ENCODE measurements around the gene NCK2. TPM values are rescaled to one million over a fixed set of nuclear protein-coding genes. Genes with fewer than 3 reads are reported as not detected.

NCK2 gene
- total RNA-seq, 1 experiment from 2014 or later = 21.6 TPM

GRCh38 chr2:105875241-105875640 is 130.5 kb downstream of the NCK2 start:
- no peaks in the 10 kb centered on the region for H3K27me3 ChIP-seq (replicated peaks; ENCODE audit: insufficient read depth, low read depth, low read length, poor library complexity)
- no peak overlapping the region for H3K4me3 ChIP-seq (ENCODE audit: low read depth, low read length, poor library complexity, severe bottlenecking)
- TF ChIP-seq EZH2 (IDR thresholded peaks at IDR 0.05; ENCODE audit: borderline replicate concordance, low read depth, low read length, poor library complexity, severe bottlenecking) = no peak
- no peak for TF ChIP-seq CTCF (conservative IDR thresholded peaks at IDR 0.05; ENCODE audit: low read depth, low read length)
- H3K36me3 ChIP-seq (ENCODE audit: insufficient read depth, low read length, poor library complexity, severe bottlenecking) = no peaks in the 10 kb centered on the region
- no peak overlapping the region for H3K27ac ChIP-seq (ENCODE audit: low read depth, low read length, poor library complexity, severe bottlenecking)
- no peak for DNase-seq (ENCODE audit: low spot score)
- intact Hi-C loops (cut with micrococcal nuclease; ENCODE audit: unreplicated experiment) = no loop called here
- no TSS peak for BruUV-seq (replicated peaks)
- CTCF ChIA-PET = no interaction called here
- H3K9me3 ChIP-seq (ENCODE audit: low read depth, low read length, poor library complexity, severe bottlenecking) = no peaks in the 10 kb centered on the region
- POLR2A ChIA-PET (ENCODE audit: low non-redundant PET) = no interaction called here
- H3K4me1 ChIP-seq (ENCODE audit: insufficient read depth, low read length, poor library complexity, severe bottlenecking) = no peaks in the 10 kb centered on the region

GRCh38 chr2:105876191-105876590 is 131.5 kb downstream of the NCK2 start:
- CTCF ChIA-PET = no interaction called here

DNA sequence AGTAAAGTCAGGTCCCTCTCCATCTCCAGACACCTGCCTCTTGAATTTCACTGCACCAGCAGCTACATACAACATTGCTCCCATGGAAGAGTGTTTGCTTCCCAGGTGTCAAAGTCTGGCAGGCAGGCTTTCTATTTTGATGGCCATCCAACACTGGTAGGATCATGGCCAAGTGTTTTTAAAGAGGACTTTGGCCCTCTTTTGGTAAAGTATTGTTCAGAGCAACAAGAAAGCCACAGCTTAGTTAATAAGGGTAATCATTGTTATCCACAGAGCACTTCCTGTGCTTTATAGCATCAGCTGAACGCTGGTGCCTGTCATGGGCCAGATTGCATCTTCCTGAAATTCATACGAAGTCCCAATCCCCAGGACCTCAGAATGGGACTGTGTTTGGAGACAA is 133.2 kb downstream of the NCK2 start:
- no peaks in the 10 kb centered on the region for H3K4me1 ChIP-seq (ENCODE audit: insufficient read depth, low read length, poor library complexity, severe bottlenecking)
- no peaks in the 10 kb centered on the region for H3K9me3 ChIP-seq (ENCODE audit: low read depth, low read length, poor library complexity, severe bottlenecking)
- TF ChIP-seq CTCF (conservative IDR thresholded peaks at IDR 0.05; ENCODE audit: low read depth, low read length) (no peak), EZH2 (IDR thresholded peaks at IDR 0.05; ENCODE audit: borderline replicate concordance, low read depth, low read length, poor library complexity, severe bottlenecking) (no peak)
- DNase-seq (ENCODE audit: low spot score) = no peak
- no peak overlapping the region for H3K4me3 ChIP-seq (ENCODE audit: low read depth, low read length, poor library complexity, severe bottlenecking)
- BruUV-seq (replicated peaks) = no TSS peak
- no peak overlapping the region for H3K27ac ChIP-seq (ENCODE audit: low read depth, low read length, poor library complexity, severe bottlenecking)
- ChIA-PET CTCF (no interaction called here), POLR2A (ENCODE audit: low non-redundant PET) (no interaction called here)
- H3K27me3 ChIP-seq (replicated peaks; ENCODE audit: insufficient read depth, low read depth, low read length, poor library complexity) = no peaks in the 10 kb centered on the region
- H3K36me3 ChIP-seq (ENCODE audit: insufficient read depth, low read length, poor library complexity, severe bottlenecking) = no peaks in the 10 kb centered on the region
- intact Hi-C loops (cut with micrococcal nuclease; ENCODE audit: unreplicated experiment) = no loop called here

More at GRCh38 chr2:105876191-105876590, 131.5 kb downstream of the NCK2 start:
- H3K36me3 ChIP-seq (ENCODE audit: insufficient read depth, low read length, poor library complexity, severe bottlenecking) = no peaks in the 10 kb centered on the region
- H3K9me3 ChIP-seq (ENCODE audit: low read depth, low read length, poor library complexity, severe bottlenecking) = no peaks in the 10 kb centered on the region
- H3K27ac ChIP-seq (ENCODE audit: low read depth, low read length, poor library complexity, severe bottlenecking) = no peak overlapping the region
- H3K4me3 ChIP-seq (ENCODE audit: low read depth, low read length, poor library complexity, severe bottlenecking) = no peak overlapping the region
- DNase-seq (ENCODE audit: low spot score) = no peak
- POLR2A ChIA-PET (ENCODE audit: low non-redundant PET) = no interaction called here
- intact Hi-C loops (cut with micrococcal nuclease; ENCODE audit: unreplicated experiment) = no loop called here
- no peaks in the 10 kb centered on the region for H3K27me3 ChIP-seq (replicated peaks; ENCODE audit: insufficient read depth, low read depth, low read length, poor library complexity)
- H3K4me1 ChIP-seq (ENCODE audit: insufficient read depth, low read length, poor library complexity, severe bottlenecking) = no peaks in the 10 kb centered on the region
- TF ChIP-seq EZH2 (IDR thresholded peaks at IDR 0.05; ENCODE audit: borderline replicate concordance, low read depth, low read length, poor library complexity, severe bottlenecking) (no peak), CTCF (conservative IDR thresholded peaks at IDR 0.05; ENCODE audit: low read depth, low read length) (no peak)
- BruUV-seq (replicated peaks) = no TSS peak

All from A673 (cell line).